Globus pallidus (tissue), 1 donor: ENCODE results near the gene KIF9.
"Not testable (repeated sequence)": the region's sequence is repeated elsewhere in the genome, so short reads cannot be mapped to it uniquely, and the experiment has no call there.

ENCODE experiments used
- DNase-seq: peaks from one replicate; pipeline ENCODE4 v3.0.0-alpha.2; 2015; ENCODE audit warnings: low spot score

KIF9 gene

GRCh38 chr3:47193871-47194859 is 88.4 kb downstream of the KIF9 start:
- DNase-seq = no peak

GRCh38 chr3:47186285-47186684 is 96.3 kb downstream of the KIF9 start:
- no peak for DNase-seq

GRCh38 chr3:47181685-47182084 is 100.9 kb downstream of the KIF9 start:
- not testable (repeated sequence) for DNase-seq

GRCh38 chr3:47180011-47180410 is 102.6 kb downstream of the KIF9 start:
- DNase-seq = not testable (repeated sequence)
